C4-2B (cell line): ENCODE measurements around the gene TMTC1.

Experiments used
- CTCF ChIP-seq: fragments of 450-650 bp; conservative IDR thresholded peaks from 2 replicates; pipeline ENCODE4 v1.5.1; 2017; ENCODE audit warnings: mild to moderate bottlenecking
- ZFX ChIP-seq: fragments of 450-650 bp; IDR thresholded peaks from 2 replicates; pipeline ENCODE4 v1.6.1; 2017

DNA sequence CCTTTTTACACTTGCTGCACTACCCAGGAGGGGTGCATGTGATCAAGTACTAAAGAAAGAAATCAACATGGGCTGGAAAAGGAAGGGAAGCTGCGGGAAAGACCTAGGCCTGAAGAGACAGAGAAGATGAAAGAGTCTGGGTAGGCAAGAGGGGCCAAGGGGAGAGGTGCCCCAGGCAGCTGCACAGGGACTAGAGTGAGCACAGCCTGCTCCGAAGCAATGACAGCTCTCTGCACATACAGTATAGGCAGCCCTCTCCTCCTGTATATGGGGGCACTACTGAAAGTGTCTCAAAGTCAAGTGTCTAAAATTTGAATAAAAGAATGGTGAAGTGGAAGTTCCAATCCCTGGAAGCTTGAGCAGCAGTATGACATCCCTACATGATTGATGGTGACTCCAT lies 112.0 kb downstream of the TMTC1 start:
- no peak for TF ChIP-seq CTCF
- TF ChIP-seq ZFX, result no peak
